ENCODE measurements around the gene MRPL9. TPM values are rescaled to one million over a fixed set of nuclear protein-coding genes. Genes with fewer than 3 reads are reported as not detected.
"Not testable (repeated sequence)": the region's sequence is repeated elsewhere in the genome, so short reads cannot be mapped to it uniquely, and the experiment has no call there.

The MRPL9 gene
- total RNA-seq, 4 donors from 2014 or later, result 31.3 to 92.4 (median 40.1) TPM

DNA sequence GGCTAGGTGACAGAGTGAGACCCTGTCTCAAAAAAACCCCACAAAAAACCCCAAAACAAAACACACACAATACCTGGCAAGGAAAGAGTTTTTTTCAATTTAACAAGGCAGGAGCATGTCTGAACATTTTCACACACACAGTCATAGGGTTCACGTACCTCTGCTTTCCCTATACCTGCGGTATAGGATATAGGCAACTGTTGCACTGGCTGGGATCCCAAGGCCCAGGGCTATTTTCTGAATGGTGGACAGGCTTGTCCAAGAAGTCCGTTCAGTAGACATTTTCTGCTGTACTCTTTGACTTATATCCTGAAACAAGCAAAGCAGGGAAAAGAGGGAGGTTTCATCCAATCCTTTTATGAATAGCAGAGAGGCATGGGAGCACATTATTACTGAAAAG, 19.4 kb upstream of the MRPL9 start:
- DNase-seq, result no peak
- no peaks in the 10 kb centered on the region for H3K27me3 ChIP-seq
- peaks cover 0 to 15% (median 0%) of the 10 kb centered on the region in 3 donors for H3K36me3 ChIP-seq
- no peak overlapping the region for H3K4me3 ChIP-seq
- H3K4me1 ChIP-seq, result no peaks in the 10 kb centered on the region
- TF ChIP-seq POLR2A (IDR thresholded peaks at IDR 0.05), result no peak
- TF ChIP-seq, protein P1, sequence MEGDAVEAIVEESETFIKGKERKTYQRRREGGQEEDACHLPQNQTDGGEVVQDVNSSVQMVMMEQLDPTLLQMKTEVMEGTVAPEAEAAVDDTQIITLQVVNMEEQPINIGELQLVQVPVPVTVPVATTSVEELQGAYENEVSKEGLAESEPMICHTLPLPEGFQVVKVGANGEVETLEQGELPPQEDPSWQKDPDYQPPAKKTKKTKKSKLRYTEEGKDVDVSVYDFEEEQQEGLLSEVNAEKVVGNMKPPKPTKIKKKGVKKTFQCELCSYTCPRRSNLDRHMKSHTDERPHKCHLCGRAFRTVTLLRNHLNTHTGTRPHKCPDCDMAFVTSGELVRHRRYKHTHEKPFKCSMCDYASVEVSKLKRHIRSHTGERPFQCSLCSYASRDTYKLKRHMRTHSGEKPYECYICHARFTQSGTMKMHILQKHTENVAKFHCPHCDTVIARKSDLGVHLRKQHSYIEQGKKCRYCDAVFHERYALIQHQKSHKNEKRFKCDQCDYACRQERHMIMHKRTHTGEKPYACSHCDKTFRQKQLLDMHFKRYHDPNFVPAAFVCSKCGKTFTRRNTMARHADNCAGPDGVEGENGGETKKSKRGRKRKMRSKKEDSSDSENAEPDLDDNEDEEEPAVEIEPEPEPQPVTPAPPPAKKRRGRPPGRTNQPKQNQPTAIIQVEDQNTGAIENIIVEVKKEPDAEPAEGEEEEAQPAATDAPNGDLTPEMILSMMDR (IDR thresholded peaks at IDR 0.05), result no peak
- H3K9me3 ChIP-seq, result no peaks in the 10 kb centered on the region
- no peak overlapping the region for H3K27ac ChIP-seq

DNA sequence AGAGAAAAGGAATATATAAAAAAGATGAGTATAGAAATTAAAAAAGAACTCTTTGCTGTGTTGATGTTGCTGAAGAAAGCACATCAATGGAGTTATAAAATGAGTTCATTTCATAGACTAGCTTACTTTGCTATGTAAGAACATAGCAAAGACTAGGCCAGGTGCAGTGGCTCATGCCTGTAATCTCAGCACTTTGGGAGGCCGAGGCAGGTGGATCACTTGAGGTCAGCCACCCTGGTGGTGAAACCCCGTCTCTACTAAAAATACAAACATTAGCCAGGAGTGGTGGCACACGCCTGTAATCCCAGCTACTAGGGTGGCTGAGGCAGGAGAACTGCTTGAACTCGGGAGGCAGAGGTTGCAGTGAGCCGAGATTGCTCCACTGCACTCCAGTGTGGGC, 18.7 kb upstream of the MRPL9 start:
- H3K4me3 ChIP-seq, DNase-seq, H3K4me1 ChIP-seq, H3K27me3 ChIP-seq, H3K27ac ChIP-seq, H3K9me3 ChIP-seq: not testable (repeated sequence)
- peaks cover 0 to 15% (median 0%) of the 10 kb centered on the region in 3 donors for H3K36me3 ChIP-seq

DNA sequence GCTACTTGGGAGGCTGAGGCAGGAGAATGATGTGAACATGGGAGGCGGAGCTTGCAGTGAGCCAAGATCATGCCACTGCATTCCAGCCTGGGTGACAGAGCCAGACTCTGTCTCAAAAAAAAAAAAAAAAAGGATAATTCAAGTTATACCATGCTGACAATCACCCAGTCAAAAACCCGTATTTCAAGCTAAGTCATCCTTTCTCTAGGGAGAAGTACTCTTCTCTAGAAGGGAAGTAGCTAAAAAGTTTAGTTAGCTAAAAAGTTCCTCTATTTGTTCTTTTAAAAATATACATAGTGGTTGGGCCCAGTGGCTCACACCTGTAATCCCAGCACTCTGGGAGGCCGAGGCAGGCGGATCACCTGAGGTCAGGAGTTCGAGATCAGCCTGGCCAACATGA, 17.4 kb upstream of the MRPL9 start:
- not testable (repeated sequence) for H3K27me3 ChIP-seq, H3K27ac ChIP-seq

DNA sequence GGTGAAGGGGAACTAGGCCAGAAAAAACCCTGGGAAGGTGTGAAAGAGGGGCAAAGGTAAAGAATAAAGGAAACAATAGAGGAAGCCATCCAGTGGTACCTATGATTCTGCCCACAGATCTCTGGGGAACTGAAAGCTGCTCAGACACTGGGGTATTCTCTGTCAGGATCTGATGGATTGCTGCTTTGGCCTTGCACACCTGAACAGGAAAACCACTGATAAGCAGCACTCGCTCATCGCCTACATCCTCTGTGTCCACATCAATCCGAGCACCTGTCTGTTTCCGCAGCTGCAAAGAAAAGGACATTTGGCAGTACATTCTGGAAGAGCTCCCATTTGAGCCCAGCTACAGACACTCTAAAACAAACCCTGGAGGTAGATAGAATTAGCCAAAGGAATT, 16.6 kb upstream of the MRPL9 start:
- H3K4me3 ChIP-seq, result no peak overlapping the region
- no peak for DNase-seq
- no peaks in the 10 kb centered on the region for H3K4me1 ChIP-seq
- H3K27ac ChIP-seq, result no peak overlapping the region
- H3K9me3 ChIP-seq, result no peaks in the 10 kb centered on the region
- peaks cover 0 to 25% (median 0%) of the 10 kb centered on the region in 3 donors for H3K36me3 ChIP-seq
- TF ChIP-seq, protein P1 (IDR thresholded peaks at IDR 0.05), result no peak
- no peak for TF ChIP-seq POLR2A (IDR thresholded peaks at IDR 0.05)
- no peaks in the 10 kb centered on the region for H3K27me3 ChIP-seq

More for the DNA sequence above, 17.4 kb upstream of the MRPL9 start:
- not testable (repeated sequence) for H3K4me1 ChIP-seq, H3K4me3 ChIP-seq, DNase-seq, H3K9me3 ChIP-seq
- H3K36me3 ChIP-seq, result peaks cover 0 to 21% (median 0%) of the 10 kb centered on the region in 3 donors

DNA sequence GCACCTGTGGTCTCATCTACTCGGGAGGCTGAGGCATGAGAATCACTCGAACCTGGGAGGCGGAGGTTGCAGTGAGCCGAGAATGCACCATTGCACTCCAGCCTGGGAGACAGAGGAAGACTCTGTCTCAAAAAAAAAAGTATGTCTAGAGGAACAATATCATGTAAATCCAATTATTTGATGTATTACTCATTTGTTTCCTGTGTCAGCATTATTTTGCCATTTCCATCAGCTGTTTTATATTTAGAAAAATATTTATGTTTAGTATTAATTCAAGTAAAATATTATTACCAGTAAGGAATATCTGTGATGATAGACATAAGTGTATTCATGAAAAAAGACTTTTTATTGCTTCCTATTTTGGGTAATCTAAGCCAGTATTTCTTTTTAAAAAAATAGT, 14.0 kb upstream of the MRPL9 start:
- Histone ChIP-seq H3K36me3 (peaks cover 0 to 25% (median 0%) of the 10 kb centered on the region in 3 donors), H3K4me3 (no peak overlapping the region), H3K27ac (no peak overlapping the region), H3K9me3 (no peaks in the 10 kb centered on the region), H3K27me3 (no peaks in the 10 kb centered on the region), H3K4me1 (no peaks in the 10 kb centered on the region)
- no peak for DNase-seq
- no peak for TF ChIP-seq POLR2A (IDR thresholded peaks at IDR 0.05)
- TF ChIP-seq, protein P1 (IDR thresholded peaks at IDR 0.05), result no peak

DNA sequence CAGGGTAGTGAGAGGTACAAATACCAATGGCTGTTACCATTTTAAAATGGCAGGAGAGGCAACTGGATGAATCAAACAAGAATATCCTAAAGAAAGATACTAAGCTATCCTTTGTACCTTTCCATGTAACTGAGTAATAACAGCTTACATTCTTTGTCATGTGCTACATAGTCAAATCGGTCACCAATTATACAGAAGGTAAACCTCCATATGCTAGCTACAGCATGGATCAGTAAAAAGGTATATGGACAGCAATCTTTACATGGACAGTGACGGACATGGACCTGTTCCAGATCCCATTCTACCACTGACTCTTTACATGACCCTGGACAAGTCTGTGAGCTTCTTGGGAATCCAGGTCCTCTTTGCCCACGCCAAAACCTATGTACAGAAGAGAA, 13.4 kb upstream of the MRPL9 start:
- Histone ChIP-seq H3K36me3 (peaks cover 0 to 25% (median 0%) of the 10 kb centered on the region in 3 donors), H3K9me3 (no peaks in the 10 kb centered on the region)
- TF ChIP-seq, protein P1 (IDR thresholded peaks at IDR 0.05), result no peak
- TF ChIP-seq POLR2A (IDR thresholded peaks at IDR 0.05), result no peak

More for the DNA sequence above, 13.4 kb upstream of the MRPL9 start:
- Histone ChIP-seq H3K27me3 (no peaks in the 10 kb centered on the region), H3K27ac (no peak overlapping the region), H3K4me1 (no peaks in the 10 kb centered on the region), H3K4me3 (no peak overlapping the region)
- no peak for DNase-seq
